GM10266 (cell line): ENCODE measurements around the gene JADE2.
A peak's percentile ranks its signal among the peaks of the same experiment; 100 is the strongest.

Experiments
- DNase-seq: peaks from one replicate; pipeline ENCODE4 v3.0.0; 2012; ENCODE audit errors: extremely low spot score
- TF ChIP-seq, protein P1 (sequence below): IDR thresholded peaks from 2 replicates; pipeline ENCODE4 v1.5.1; 2012; ENCODE audit warnings: mild to moderate bottlenecking, low read depth; ENCODE audit not compliant: control insufficient read depth, insufficient read depth; ENCODE audit errors: missing control alignments

Gene JADE2

DNA sequence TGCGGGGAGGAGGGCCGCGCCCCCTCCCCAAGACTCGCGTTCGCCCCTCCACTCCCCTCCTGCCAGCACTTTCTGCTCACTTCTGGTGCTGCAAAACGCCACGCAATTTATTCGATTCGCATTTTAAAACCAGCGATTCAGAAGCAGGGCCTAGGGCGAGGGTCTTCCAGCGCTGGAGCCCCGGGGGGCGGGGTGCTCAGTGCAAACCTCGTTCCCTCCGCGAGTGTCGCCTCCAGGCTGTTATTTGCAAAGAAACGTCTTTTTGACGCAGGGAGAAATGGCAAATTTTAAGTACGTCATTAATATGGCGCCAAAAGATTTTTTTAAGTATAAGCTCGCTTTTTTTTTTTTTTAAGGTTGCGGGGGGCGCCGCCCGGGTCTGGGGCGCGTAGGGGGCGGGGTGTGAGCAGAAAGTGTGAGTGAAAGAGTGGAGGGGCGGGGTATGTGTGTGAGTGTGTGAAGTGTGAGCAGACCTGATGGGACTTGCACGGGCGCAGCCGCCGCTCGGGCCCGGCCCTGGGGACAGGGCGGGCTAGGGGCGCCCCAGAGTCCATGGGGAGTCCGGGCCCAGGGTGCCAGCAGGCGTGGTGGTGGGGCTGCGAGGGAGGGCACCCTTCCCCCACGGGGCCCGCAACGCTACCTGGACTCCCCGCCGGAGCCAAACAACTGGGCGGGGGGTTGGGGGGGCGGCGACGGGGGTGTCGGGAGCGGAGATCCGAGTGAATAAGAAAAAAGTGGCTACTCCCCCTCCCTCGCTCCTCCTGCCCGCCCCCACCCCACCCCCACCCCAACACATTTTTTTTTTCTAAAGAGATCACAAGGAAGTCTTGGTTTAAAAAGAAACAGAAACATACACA, at the start of gene JADE2:
TSS of gene JADE2 (plus strand) at position 845 of the 857 bp plus-strand sequence. CDS start 10,188 bp downstream, outside the sequence.
- TF ChIP-seq, protein P1, sequence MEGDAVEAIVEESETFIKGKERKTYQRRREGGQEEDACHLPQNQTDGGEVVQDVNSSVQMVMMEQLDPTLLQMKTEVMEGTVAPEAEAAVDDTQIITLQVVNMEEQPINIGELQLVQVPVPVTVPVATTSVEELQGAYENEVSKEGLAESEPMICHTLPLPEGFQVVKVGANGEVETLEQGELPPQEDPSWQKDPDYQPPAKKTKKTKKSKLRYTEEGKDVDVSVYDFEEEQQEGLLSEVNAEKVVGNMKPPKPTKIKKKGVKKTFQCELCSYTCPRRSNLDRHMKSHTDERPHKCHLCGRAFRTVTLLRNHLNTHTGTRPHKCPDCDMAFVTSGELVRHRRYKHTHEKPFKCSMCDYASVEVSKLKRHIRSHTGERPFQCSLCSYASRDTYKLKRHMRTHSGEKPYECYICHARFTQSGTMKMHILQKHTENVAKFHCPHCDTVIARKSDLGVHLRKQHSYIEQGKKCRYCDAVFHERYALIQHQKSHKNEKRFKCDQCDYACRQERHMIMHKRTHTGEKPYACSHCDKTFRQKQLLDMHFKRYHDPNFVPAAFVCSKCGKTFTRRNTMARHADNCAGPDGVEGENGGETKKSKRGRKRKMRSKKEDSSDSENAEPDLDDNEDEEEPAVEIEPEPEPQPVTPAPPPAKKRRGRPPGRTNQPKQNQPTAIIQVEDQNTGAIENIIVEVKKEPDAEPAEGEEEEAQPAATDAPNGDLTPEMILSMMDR: no peak
- DNase-seq: peak; percentile 88

DNA sequence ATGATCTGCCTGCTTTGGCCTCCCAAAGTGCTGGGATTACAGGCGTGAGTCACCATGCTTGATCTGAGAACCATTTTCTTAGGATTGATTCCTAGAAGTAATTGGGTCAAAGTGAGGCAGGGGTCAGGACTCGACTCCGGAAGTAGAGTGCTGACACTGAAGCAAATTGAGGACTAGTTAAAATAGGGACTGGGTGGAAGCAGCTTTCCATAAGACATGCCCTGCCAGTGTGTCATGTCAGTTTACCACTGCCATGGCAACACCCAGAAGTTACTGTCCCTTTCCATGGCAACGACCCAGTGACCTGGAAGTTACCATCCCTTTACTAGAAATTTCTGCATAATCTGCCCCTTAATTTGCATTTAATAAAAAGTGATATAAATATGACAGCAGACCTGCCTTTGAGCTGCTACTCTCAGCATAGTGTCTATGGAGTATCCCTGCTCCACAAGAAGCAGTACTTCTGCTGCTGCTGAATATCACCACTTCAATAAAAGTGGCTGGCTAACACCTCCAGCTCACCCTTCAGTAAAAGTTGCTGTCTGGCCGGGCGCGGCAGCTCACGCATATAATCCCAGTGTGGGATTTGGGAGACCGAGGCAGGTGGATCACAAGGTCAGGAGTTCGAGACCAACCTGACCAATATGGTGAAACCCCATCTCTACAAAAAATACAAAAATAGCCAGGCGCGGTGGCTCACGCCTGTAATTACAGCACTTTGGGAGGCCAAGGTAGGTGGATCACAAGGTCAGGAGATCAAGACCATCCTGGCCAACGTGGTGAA, 47.8 kb upstream of the JADE2 start:
- no peak for DNase-seq
- TF ChIP-seq, protein P1: no peak

DNA sequence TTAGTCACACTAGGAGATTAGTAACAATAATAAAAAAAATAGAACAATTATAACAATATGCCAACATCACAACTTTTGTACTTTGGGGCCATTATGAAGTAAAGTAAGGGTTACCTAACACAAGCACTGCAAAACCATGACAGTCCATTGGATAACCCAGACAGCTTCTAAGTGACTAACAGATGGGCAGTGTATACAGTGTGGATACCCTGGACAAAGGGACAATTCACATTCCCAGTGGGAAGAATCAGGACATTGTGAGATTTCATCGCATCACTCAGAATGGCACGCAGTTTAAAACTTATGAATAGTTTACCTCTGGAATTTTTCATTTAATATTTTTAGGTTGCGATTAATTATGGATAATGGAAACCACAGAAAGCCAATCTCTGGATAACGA, 45.6 kb upstream of the JADE2 start:
- TF ChIP-seq, protein P1: no peak
- no peak for DNase-seq

DNA sequence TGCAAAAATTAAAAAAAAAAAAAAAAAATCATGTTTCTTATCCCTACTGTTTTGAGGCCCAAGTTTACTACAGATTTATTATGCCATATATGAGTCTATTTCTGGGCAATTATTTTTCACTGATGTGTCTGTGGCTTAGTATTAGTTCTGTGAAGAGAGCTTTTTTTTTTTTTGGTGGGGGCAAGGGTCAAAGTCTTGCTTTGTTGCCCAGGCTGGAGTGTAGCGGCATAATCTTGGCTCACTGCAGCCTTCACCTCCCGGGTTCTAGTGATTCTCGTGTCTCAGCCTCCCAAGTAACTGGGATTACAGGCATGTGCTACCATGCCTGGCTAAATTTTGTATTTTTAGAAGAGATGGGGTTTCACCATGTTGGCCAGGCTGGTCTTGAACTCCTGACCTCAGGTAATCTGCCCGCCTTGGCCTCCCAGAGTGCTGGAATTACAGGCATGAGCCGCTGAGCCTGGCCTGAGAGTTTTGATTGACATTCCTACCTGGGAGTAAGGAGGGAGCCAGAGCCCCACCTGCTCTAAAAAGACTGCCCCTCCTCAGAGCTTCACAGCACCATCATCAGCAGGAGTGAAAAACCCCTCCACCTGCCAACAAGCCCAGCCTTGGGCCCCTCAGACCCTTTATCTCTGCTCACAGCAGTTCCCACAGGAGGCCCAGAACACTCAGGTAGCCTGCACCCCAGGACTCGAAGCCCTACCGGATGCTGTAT, 36.1 kb upstream of the JADE2 start:
- no peak for DNase-seq
- TF ChIP-seq, protein P1: no peak

DNA sequence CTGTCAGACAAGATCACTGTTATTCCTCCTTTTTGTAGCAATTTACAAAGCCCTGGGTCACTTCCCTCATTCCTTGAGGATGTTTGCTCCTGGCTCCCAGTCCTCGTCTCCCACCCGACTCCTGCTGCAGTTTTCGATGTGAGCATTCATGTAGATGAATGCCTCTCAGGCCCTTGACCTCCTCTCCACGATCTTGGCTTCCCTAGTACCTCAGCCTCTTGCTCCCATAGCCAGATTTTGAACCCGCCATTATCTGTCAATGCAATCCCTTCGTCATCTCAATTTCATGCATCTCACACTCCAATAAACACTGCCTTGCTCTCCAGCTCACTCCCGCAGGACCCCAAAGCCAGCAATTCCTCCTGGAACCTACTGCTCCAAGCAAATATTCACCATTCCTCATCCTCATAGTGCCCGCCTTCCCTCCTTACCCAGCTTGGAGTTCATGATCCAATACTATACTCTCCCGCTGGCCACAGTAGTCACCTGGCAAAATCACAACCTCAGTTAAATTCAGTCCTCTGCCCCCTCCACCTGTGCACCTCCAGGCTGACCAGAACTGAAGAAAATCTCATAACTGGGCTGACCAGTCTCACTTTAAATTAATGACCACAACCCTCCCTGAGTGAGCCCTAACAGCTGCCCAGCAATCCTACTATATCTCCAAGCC, 35.1 kb upstream of the JADE2 start:
- DNase-seq: no peak
- TF ChIP-seq, protein P1: no peak

DNA sequence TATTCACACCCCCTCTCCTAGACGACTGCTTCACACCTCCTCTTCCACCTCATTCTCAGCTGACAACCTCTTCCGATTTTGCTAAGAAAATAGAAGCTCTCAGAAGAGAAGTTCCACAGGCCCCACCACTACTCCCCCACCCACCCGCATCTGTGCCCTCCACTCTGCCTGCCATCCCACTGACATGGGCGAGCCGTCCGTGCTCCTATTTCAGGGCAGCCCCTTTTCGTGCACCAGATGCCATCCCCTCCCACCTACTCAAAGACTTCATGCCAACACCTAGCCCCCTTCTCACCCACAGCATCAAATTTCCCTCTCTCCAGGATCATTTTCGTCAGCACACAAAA, 34.6 kb upstream of the JADE2 start:
- DNase-seq: no peak
- TF ChIP-seq, protein P1: no peak
